CD14-positive monocyte (primary cell): ENCODE data around the gene PRAMEF12. TPM values are rescaled to one million over a fixed set of nuclear protein-coding genes. Genes with fewer than 3 reads are reported as not detected.
"Not testable (repeated sequence)": the region's sequence is repeated elsewhere in the genome, so short reads cannot be mapped to it uniquely, and the experiment has no call there.

Experiments
- DNase-seq, 3 donors: peaks; one replicate each; pipeline ENCODE4 v3.0.0-alpha.2; 2011 to 2022
- H2AFZ ChIP-seq: 2 replicates; pipeline ENCODE4 v1.6.0; 2012; ENCODE audit warnings: mild to moderate bottlenecking, low read depth, low read length, inconsistent platforms; ENCODE audit not compliant: insufficient read depth, poor library complexity, severe bottlenecking
- H3K27ac ChIP-seq, 2 donors: 1 replicate in 1 of 2; 2 replicates in 1 of 2; pipeline ENCODE4 v1.5.1; 2012 to 2013; ENCODE audit warnings: low read length in 2 of 2, control low read depth in 1 of 2, inconsistent platforms in 1 of 2, low read depth in 1 of 2, mild to moderate bottlenecking in 1 of 2
- H3K27me3 ChIP-seq, 2 donors: one replicate each; pipeline versions ENCODE4 v1.6.0 to v1.6.1; 2011 to 2013; ENCODE audit warnings: low read length in 2 of 2; ENCODE audit not compliant: control insufficient read depth in 2 of 2, insufficient read depth in 2 of 2
- H3K36me3 ChIP-seq, 2 donors: replicated peaks in 1 of 2; 1 replicate in 1 of 2; 2 replicates in 1 of 2; pipeline versions ENCODE4 v1.5.1 to v1.6.1; 2012 to 2013; ENCODE audit warnings: low read length in 2 of 2, control low read depth in 1 of 2, inconsistent platforms in 1 of 2, mild to moderate bottlenecking in 1 of 2; ENCODE audit not compliant: insufficient read depth in 2 of 2, control insufficient read depth in 1 of 2
- H3K4me1 ChIP-seq, 2 donors: 1 replicate in 1 of 2; 2 replicates in 1 of 2; pipeline versions ENCODE4 v1.5.1 to v1.6.1; 2012 to 2013; ENCODE audit warnings: low read length in 2 of 2, control low read depth in 1 of 2, inconsistent platforms in 1 of 2, mild to moderate bottlenecking in 1 of 2, moderate library complexity in 1 of 2; ENCODE audit not compliant: insufficient read depth in 2 of 2, control insufficient read depth in 1 of 2
- H3K4me2 ChIP-seq: replicated peaks from 2 replicates; pipeline ENCODE3; 2012; ENCODE audit warnings: low read length, moderate library complexity, mild to moderate bottlenecking; ENCODE audit not compliant: poor library complexity, severe bottlenecking; ENCODE audit errors: extremely low read depth
- H3K4me3 ChIP-seq, 3 experiments: fragments of 200-600 bp in 1 of 3; sonication (generic) in 1 of 3; replicated peaks in 1 of 3; 1 replicate in 2 of 3; 2 replicates in 1 of 3; pipeline ENCODE4 v1.5.1; 2011 to 2013; ENCODE audit warnings: low read length in 3 of 3, mild to moderate bottlenecking in 3 of 3, control low read depth in 2 of 3, low read depth in 2 of 3, inconsistent platforms in 1 of 3, moderate library complexity in 1 of 3
- H3K79me2 ChIP-seq: 2 replicates; pipeline ENCODE4 v1.6.0; 2012; ENCODE audit warnings: mild to moderate bottlenecking, control low read depth, inconsistent platforms, low read length, moderate library complexity; ENCODE audit not compliant: insufficient read depth
- H3K9ac ChIP-seq: 2 replicates; pipeline ENCODE4 v1.6.0; 2017; ENCODE audit warnings: low read length, mild to moderate bottlenecking; ENCODE audit not compliant: insufficient read depth, poor library complexity, severe bottlenecking
- H3K9me3 ChIP-seq, 2 donors: replicated peaks in 1 of 2; 1 replicate in 1 of 2; 2 replicates in 1 of 2; pipeline versions ENCODE4 v1.5.1 to v1.6.1; 2012 to 2013; ENCODE audit warnings: low read length in 2 of 2, control low read depth in 1 of 2; ENCODE audit not compliant: control insufficient read depth in 1 of 2, insufficient read depth in 1 of 2
- H4K20me1 ChIP-seq: 2 replicates; pipeline ENCODE4 v1.6.0; 2012; ENCODE audit warnings: mild to moderate bottlenecking, low read length, control low read depth, moderate library complexity; ENCODE audit not compliant: insufficient read depth
- H3K27ac Mint-ChIP-seq, 7 donors: one replicate each; pipeline ENCODE4 v1.8.0; 2020; ENCODE audit warnings: mild to moderate bottlenecking in 7 of 7, mixed read lengths in 7 of 7, moderate library complexity in 6 of 7, inconsistent platforms in 2 of 7
- H3K27me3 Mint-ChIP-seq, 3 donors: one replicate each; pipeline ENCODE4 v1.8.0; 2021 to 2022; ENCODE audit warnings: low read depth in 3 of 3, mild to moderate bottlenecking in 3 of 3, mixed read lengths in 3 of 3, moderate library complexity in 3 of 3, inconsistent platforms in 1 of 3
- H3K36me3 Mint-ChIP-seq, 2 donors: one replicate each; pipeline ENCODE4 v1.8.0; 2020; ENCODE audit warnings: mixed read lengths in 2 of 2, inconsistent platforms in 1 of 2, mild to moderate bottlenecking in 1 of 2
- H3K4me1 Mint-ChIP-seq: one replicate; pipeline ENCODE4 v1.8.0; 2020; ENCODE audit warnings: mild to moderate bottlenecking, mixed read lengths
- H3K4me3 Mint-ChIP-seq, 2 donors: one replicate each; pipeline ENCODE4 v1.8.0; 2020; ENCODE audit warnings: mild to moderate bottlenecking in 2 of 2, mixed read lengths in 2 of 2, moderate library complexity in 1 of 2
- H3K9me3 Mint-ChIP-seq, 7 donors: one replicate each; pipeline ENCODE4 v1.8.0; 2020 to 2022; ENCODE audit warnings: mixed read lengths in 7 of 7, mild to moderate bottlenecking in 6 of 7, moderate library complexity in 6 of 7, inconsistent platforms in 2 of 7
- WGBS: methylation state at CpG from one replicate; pipeline ENCODE4 v1.1.5; 2013; ENCODE audit warnings: missing lambda C conversion rate; ENCODE audit not compliant: insufficient coverage; 5-methylcytosine and 5-hydroxymethylcytosine counted together
- intact Hi-C, 2 donors: fragments of 100-400 bp; cut with micrococcal nuclease; formaldehyde crosslinking; loops; one replicate each; pipeline versions ENCODE4 v1.15.0 to v1.15.1; 2023
- polyA plus RNA-seq, 3 donors: library from polyadenylated mRNA; depleted of rRNA in 1 of 3; unstranded in 2 of 3; stranded (reverse) in 1 of 3; fragments of 300-500 nt in 2 of 3; fragments of >200 nt in 1 of 3; fragmentation: Illumina TruSeq in 2 of 3; gene quantifications; 1 replicate in 2 of 3; 2 replicates in 1 of 3; pipeline ENCODE4 v1.2.3, GENCODE V29; 2012 to 2021

Gene PRAMEF12
- polyA plus RNA-seq, 3 donors, result not detected

DNA sequence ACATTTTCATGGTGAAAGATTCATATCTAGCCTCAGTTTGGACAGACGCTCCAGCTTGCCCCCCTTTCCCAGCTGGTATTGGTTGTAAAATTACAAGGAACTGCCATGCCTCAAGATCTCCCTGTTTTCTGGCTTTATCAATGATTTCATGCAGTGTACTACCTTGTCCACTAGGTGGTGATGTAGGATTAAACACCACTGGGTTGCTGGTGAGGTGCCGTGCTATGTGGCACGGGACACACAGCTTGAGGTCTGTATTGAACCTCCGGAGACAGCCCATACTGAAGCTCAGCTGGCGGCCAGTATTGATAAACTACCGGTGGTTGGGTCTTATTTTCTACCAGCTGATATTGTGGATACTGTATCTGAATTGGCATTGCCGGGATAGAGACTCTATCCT, 10.2 kb downstream of the PRAMEF12 start:
- not testable (repeated sequence) for H3K27me3 Mint-ChIP-seq

DNA sequence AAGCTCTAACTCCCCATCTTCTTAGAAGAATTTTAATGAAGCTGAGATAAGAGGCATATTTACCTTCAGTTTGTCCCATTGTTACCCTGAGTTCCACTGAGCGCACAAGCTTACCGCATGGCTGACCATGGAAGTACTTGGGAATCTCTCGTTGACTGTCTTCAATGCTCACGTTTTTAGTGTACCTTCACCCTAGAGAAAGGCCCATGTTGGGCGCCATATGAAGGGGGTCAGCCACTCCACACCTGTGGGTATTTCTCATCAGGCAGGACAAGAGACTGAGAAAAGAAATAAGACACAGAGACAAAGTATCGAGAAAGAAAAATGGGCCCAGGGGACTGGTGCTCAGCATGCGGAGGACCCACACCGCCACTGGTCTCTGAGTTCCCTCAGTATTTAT, 11.2 kb downstream of the PRAMEF12 start:
- H3K27ac ChIP-seq, H3K9ac ChIP-seq, H3K36me3 ChIP-seq, intact Hi-C loops, H3K4me3 ChIP-seq, H3K27me3 ChIP-seq, DNase-seq, H3K79me2 ChIP-seq, H3K36me3 Mint-ChIP-seq, H3K27ac Mint-ChIP-seq, H3K27me3 Mint-ChIP-seq, H3K4me1 Mint-ChIP-seq, H3K4me3 Mint-ChIP-seq, H3K4me2 ChIP-seq, H3K4me1 ChIP-seq, H2AFZ ChIP-seq, H4K20me1 ChIP-seq: not testable (repeated sequence)
- H3K9me3 Mint-ChIP-seq, result peaks cover 6 to 41% (median 28%) of the 10 kb centered on the region in 7 donors
- WGBS, result 100% methylated on average over 2 of the region's 8 CpGs
- peaks cover 22 to 23% of the 10 kb centered on the region in 2 donors for H3K9me3 ChIP-seq

More for the DNA sequence above, 10.2 kb downstream of the PRAMEF12 start:
- H3K79me2 ChIP-seq, DNase-seq, H3K4me3 ChIP-seq, H4K20me1 ChIP-seq, H3K36me3 ChIP-seq, intact Hi-C loops, H3K9ac ChIP-seq, H3K27me3 ChIP-seq, H3K27ac ChIP-seq, H3K36me3 Mint-ChIP-seq, H3K4me1 ChIP-seq, H3K4me2 ChIP-seq, H2AFZ ChIP-seq, H3K4me1 Mint-ChIP-seq, H3K4me3 Mint-ChIP-seq, H3K27ac Mint-ChIP-seq: not testable (repeated sequence)
- WGBS, result 25% methylated on average over 2 of the region's 7 CpGs
- peaks cover 21 to 23% of the 10 kb centered on the region in 2 donors for H3K9me3 ChIP-seq
- H3K9me3 Mint-ChIP-seq, result peaks cover 6 to 41% (median 28%) of the 10 kb centered on the region in 7 donors

DNA sequence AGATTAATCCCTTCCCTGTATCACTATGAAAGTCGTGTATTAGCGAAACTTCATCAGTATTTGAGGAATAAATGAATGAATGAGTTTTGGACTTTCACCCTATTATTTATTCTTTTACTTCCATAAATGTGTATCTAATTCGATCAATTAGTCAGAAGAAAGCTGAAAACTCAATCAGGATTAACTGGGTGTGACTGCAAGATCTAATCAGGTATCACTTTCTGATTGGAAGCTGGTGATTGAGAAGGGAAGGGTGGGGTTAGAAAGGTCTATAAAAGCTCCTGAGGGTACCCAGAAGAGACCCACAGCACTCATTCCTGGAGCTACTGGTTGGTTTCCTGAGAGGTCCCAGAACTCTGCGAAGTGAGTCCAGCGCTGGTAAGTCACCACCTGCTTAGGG, 17.6 kb downstream of the PRAMEF12 start, which contains the start of gene PRAMEF1:
TSS of gene PRAMEF1 (plus strand) at position 301 of the 400 bp plus-strand sequence. CDS start 1,831 bp downstream, outside the sequence.
- H2AFZ ChIP-seq, H3K9ac ChIP-seq, H3K27ac Mint-ChIP-seq, H3K4me1 ChIP-seq, H3K4me3 ChIP-seq, intact Hi-C loops, H3K27me3 ChIP-seq, H4K20me1 ChIP-seq, H3K27ac ChIP-seq, H3K79me2 ChIP-seq, H3K4me2 ChIP-seq, H3K27me3 Mint-ChIP-seq, H3K4me1 Mint-ChIP-seq, H3K4me3 Mint-ChIP-seq, H3K9me3 Mint-ChIP-seq, DNase-seq, H3K36me3 Mint-ChIP-seq, H3K9me3 ChIP-seq, H3K36me3 ChIP-seq: not testable (repeated sequence)
- WGBS, result no CpG with 5 or more reads among the region's 5 CpGs
